SK-N-SH (cell line): Measurements from ENCODE around the gene AKT3. TPM values are rescaled to one million over a fixed set of nuclear protein-coding genes. Genes with fewer than 3 reads are reported as not detected.

Experiments
- CTCF ChIA-PET: fragments of 300-600, 350-600 bp; formaldehyde crosslinking; extraction: SDS; loops from one replicate; lab custom pipeline; 2021; lab: Yijun Ruan, JAX
- POLR2A ChIA-PET: fragments of 350-600 bp; sonication (Branson Sonifier 250); formaldehyde crosslinking; extraction: SDS; loops from one replicate; lab custom pipeline; 2020; ENCODE audit warnings: antibody characterized with exemption, inconsistent platforms; lab: Yijun Ruan, JAX
- DNase-seq: peaks from one replicate; pipeline ENCODE4 v3.0.0; 2012
- H2AFZ ChIP-seq: fragments of 200-600 bp; sonication (generic); 2 replicates; pipeline ENCODE4 v1.8.1; 2016; ENCODE audit warnings: antibody characterized with exemption, mild to moderate bottlenecking, low read depth
- H3F3A ChIP-seq: fragments of 200-600 bp; sonication (generic); replicated peaks from 2 replicates; pipeline ENCODE3; 2016; ENCODE audit warnings: antibody characterized with exemption, mild to moderate bottlenecking; ENCODE audit not compliant: insufficient read depth
- H3K27ac ChIP-seq, 2 experiments: fragments of 200-500 bp in 1 of 2; fragments of 200-600 bp in 1 of 2; sonication (Bioruptor generic) in 1 of 2; sonication (generic), shearing (Covaris generic) in 1 of 2; 2 replicates each; pipeline versions ENCODE4 v1.5.1 to v1.6.1; 2014 to 2016; ENCODE audit warnings: low read depth in 2 of 2, inconsistent platforms in 1 of 2, low read length in 1 of 2, mild to moderate bottlenecking in 1 of 2, mixed read lengths in 1 of 2
- H3K27me3 ChIP-seq: fragments of 200-600 bp; sonication (generic), shearing (Covaris generic); 2 replicates; pipeline ENCODE4 v1.6.1; 2016; ENCODE audit warnings: mixed run types; ENCODE audit not compliant: insufficient read depth
- H3K36me3 ChIP-seq, 2 experiments: fragments of 200-500 bp in 1 of 2; fragments of 200-600 bp in 1 of 2; sonication (Bioruptor generic) in 1 of 2; sonication (generic) in 1 of 2; replicated peaks in 1 of 2; 2 replicates each; pipeline versions ENCODE3 to v1.5.1; 2014 to 2016; ENCODE audit warnings: low read length in 1 of 2, mild to moderate bottlenecking in 1 of 2; ENCODE audit not compliant: insufficient read depth in 2 of 2, control insufficient read depth in 1 of 2
- H3K4me1 ChIP-seq, 2 experiments: fragments of 200-500 bp in 1 of 2; fragments of 200-600 bp in 1 of 2; sonication (Bioruptor generic) in 1 of 2; sonication (generic), shearing (Covaris generic) in 1 of 2; 2 replicates each; pipeline versions ENCODE4 v1.5.1 to v1.6.1; 2014 to 2016; ENCODE audit warnings: low read depth in 1 of 2, low read length in 1 of 2, mixed run types in 1 of 2; ENCODE audit not compliant: insufficient read depth in 2 of 2, control insufficient read depth in 1 of 2
- H3K4me2 ChIP-seq: fragments of 200-600 bp; sonication (generic), shearing (Covaris generic); 2 replicates; pipeline ENCODE4 v1.6.1; 2017; ENCODE audit warnings: mixed run types
- H3K4me3 ChIP-seq, 2 experiments: fragments of 200-500 bp in 1 of 2; fragments of 200-600 bp in 1 of 2; sonication (Bioruptor generic) in 1 of 2; sonication (generic), shearing (Covaris generic) in 1 of 2; 2 replicates each; pipeline versions ENCODE4 v1.5.1 to v1.8.1; 2014 to 2016; ENCODE audit warnings: low read depth in 2 of 2, inconsistent platforms in 1 of 2, low read length in 1 of 2, mild to moderate bottlenecking in 1 of 2, mixed read lengths in 1 of 2, moderate library complexity in 1 of 2
- H3K79me2 ChIP-seq: fragments of 200-600 bp; sonication (generic); 2 replicates; pipeline ENCODE4 v1.8.1; 2017; ENCODE audit warnings: mild to moderate bottlenecking; ENCODE audit not compliant: insufficient read depth
- H3K9ac ChIP-seq: fragments of 200-600 bp; sonication (generic); 2 replicates; pipeline ENCODE4 v1.6.1; 2017; ENCODE audit warnings: mixed run types
- H3K9me2 ChIP-seq: fragments of 200-600 bp; sonication (generic); 2 replicates; pipeline ENCODE4 v1.6.1; 2017; ENCODE audit warnings: mixed run types
- H3K9me3 ChIP-seq: fragments of 200-600 bp; sonication (generic); 2 replicates; pipeline ENCODE4 v1.6.1; 2017; ENCODE audit warnings: mixed run types, mild to moderate bottlenecking, moderate library complexity
- H4K20me1 ChIP-seq: fragments of 200-600 bp; sonication (generic); 2 replicates; pipeline ENCODE4 v1.6.1; 2017; ENCODE audit warnings: mild to moderate bottlenecking, mixed run types; ENCODE audit not compliant: insufficient read depth
- EZH2phosphoT487 ChIP-seq: fragments of 200-600 bp; sonication (generic); IDR thresholded peaks from 2 replicates; pipeline ENCODE4 v1.6.1; 2017; ENCODE audit warnings: low read depth, mixed run types, mild to moderate bottlenecking, antibody characterized with exemption, moderate library complexity, borderline replicate concordance
- FOSL2 ChIP-seq: IDR thresholded peaks from 2 replicates; pipeline ENCODE4 v1.4.0; 2012; ENCODE audit warnings: low read depth, mild to moderate bottlenecking, moderate library complexity, borderline replicate concordance
- JUND ChIP-seq: IDR thresholded peaks from 2 replicates; pipeline ENCODE4 v1.4.0; 2012
- REST ChIP-seq: IDR thresholded peaks from 2 replicates; pipeline ENCODE4 v1.6.1; 2012; ENCODE audit warnings: mild to moderate bottlenecking, low read depth, low read length, moderate library complexity
- RFX5 ChIP-seq: IDR thresholded peaks from 2 replicates; pipeline ENCODE4 v1.6.1; 2012; ENCODE audit warnings: mild to moderate bottlenecking, improper control_type of control experiment, low read length
- ZBTB33 ChIP-seq: IDR thresholded peaks from 2 replicates; pipeline ENCODE4 v1.4.0; 2012; ENCODE audit warnings: low read depth, borderline replicate concordance
- WGBS: methylation state at CpG from one replicate; pipeline ENCODE4 v1.1.6; 2017; ENCODE audit warnings: low lambda C conversion rate; 5-methylcytosine and 5-hydroxymethylcytosine counted together
- polyA plus RNA-seq, 3 experiments: library from polyadenylated mRNA; depleted of rRNA; stranded (reverse); fragments of >200 nt; gene quantifications; 2 replicates each; pipeline ENCODE4 v1.2.3, GENCODE V29; 2012
- TF ChIP-seq, protein P1 (sequence below): fragments of 200-600 bp; sonication (generic); IDR thresholded peaks from 2 replicates; pipeline ENCODE4 v1.6.1; 2017; ENCODE audit warnings: antibody characterized with exemption, mild to moderate bottlenecking, moderate library complexity
- TF ChIP-seq, protein P2 (sequence below): fragments of 150-350 bp; IDR thresholded peaks from 2 replicates; pipeline ENCODE4 v1.6.1; 2016; ENCODE audit warnings: mild to moderate bottlenecking, low read depth, low read length

The AKT3 gene
- polyA plus RNA-seq, 1 of the 3 experiments (the other 2 are of a cell fraction) = 12.7 TPM

DNA sequence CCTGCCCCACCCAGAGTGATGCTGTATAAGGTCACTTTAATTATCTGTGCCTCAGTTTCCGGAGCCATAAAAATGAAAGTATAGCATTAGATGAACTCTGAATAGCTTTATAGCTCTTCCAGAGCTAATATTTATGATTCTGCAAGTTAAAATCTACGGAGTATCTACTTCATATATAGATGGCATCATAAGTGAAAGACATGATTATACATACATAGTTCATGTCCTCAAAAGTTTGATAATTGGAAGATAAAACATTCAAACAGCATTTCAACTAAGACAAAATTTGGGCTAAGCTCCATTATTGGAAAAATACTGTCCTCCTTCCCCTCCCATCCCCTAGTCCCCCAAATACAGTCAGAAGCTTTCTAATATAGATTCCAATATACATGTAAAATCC lies 4.2 kb downstream of the AKT3 start (continued):
- TF ChIP-seq ZBTB33 = no peak

DNA sequence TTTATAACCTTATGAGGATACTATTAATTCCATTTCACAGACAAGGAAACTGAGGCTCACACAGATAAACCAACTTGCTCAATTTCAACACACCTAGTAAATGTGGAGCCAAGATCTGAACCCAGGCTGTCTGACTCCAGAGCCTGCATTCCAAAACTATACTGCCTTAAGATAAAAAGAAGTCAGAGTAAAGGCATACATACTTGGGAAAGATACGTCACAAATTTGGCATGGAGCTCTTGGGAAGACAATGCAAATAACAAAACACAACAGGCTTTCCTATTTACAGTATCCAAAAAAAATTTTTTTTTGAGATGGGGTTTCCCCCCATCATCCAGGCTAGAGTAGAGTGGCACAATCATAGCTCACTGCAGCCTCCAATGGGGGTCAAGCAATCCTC lies 5.9 kb downstream of the AKT3 start:
- Histone ChIP-seq H2AFZ (no peak overlapping the region), H3K27ac (peak overlapping the region in 1 of 2 experiments; percentile 85; a peak in 1 of 4 replicates), H3K4me3 (no peak overlapping the region), H3K9ac (no peak overlapping the region), H3K9me2 (no peaks in the 10 kb centered on the region), H3F3A (peaks cover 49% of the 10 kb centered on the region), H3K9me3 (no peaks in the 10 kb centered on the region), H3K27me3 (no peaks in the 10 kb centered on the region), H4K20me1 (peaks cover 38% of the 10 kb centered on the region), H3K79me2 (peaks cover 98% of the 10 kb centered on the region), H3K4me2 (no peak overlapping the region), H3K4me1 (peaks cover 10 to 11% of the 10 kb centered on the region in 2 experiments; a peak in 3 of 4 replicates), H3K36me3 (peaks cover 4 to 18% of the 10 kb centered on the region in 2 experiments)
- TF ChIP-seq, protein P1, sequence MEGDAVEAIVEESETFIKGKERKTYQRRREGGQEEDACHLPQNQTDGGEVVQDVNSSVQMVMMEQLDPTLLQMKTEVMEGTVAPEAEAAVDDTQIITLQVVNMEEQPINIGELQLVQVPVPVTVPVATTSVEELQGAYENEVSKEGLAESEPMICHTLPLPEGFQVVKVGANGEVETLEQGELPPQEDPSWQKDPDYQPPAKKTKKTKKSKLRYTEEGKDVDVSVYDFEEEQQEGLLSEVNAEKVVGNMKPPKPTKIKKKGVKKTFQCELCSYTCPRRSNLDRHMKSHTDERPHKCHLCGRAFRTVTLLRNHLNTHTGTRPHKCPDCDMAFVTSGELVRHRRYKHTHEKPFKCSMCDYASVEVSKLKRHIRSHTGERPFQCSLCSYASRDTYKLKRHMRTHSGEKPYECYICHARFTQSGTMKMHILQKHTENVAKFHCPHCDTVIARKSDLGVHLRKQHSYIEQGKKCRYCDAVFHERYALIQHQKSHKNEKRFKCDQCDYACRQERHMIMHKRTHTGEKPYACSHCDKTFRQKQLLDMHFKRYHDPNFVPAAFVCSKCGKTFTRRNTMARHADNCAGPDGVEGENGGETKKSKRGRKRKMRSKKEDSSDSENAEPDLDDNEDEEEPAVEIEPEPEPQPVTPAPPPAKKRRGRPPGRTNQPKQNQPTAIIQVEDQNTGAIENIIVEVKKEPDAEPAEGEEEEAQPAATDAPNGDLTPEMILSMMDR = no peak
- TF ChIP-seq RFX5 = no peak
- TF ChIP-seq, protein P2, sequence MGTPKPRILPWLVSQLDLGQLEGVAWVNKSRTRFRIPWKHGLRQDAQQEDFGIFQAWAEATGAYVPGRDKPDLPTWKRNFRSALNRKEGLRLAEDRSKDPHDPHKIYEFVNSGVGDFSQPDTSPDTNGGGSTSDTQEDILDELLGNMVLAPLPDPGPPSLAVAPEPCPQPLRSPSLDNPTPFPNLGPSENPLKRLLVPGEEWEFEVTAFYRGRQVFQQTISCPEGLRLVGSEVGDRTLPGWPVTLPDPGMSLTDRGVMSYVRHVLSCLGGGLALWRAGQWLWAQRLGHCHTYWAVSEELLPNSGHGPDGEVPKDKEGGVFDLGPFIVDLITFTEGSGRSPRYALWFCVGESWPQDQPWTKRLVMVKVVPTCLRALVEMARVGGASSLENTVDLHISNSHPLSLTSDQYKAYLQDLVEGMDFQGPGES = no peak
- no peak for TF ChIP-seq JUND
- TF ChIP-seq EZH2phosphoT487 = no peak
- no peak for TF ChIP-seq FOSL2
- TF ChIP-seq REST = no peak
- ChIA-PET POLR2A (no interaction called here), CTCF (interaction anchor here (0.8 kb wide), 1 partner anchor 62 kb away, joined by 3 read pairs; no protein-coding TSS in a partner anchor)
- DNase-seq = no peak
- 100% methylated on average over 1 of the region's 1 CpG for WGBS
